Measurements from ENCODE around the gene CENPF. TPM values are rescaled to one million over a fixed set of nuclear protein-coding genes. Genes with fewer than 3 reads are reported as not detected.

The CENPF gene
- total RNA-seq, 1 experiment from 2014 or later: 156 TPM

GRCh38 chr1:214686497-214686896, 83.5 kb downstream of the CENPF start:
- CTCF ChIA-PET: interaction anchor here (0.5 kb wide), 1 partner anchor 1823 kb away, joined by 3 read pairs; no protein-coding TSS in a partner anchor
- H2AFZ ChIP-seq: no peak overlapping the region
- no TSS peak for BruUV-seq (replicated peaks)
- no peak for DNase-seq
- no peaks in the 10 kb centered on the region for H3K36me3 ChIP-seq (ENCODE audit: low read depth)
- intact Hi-C loops (cut with micrococcal nuclease; ENCODE audit: unreplicated experiment): no loop called here
- no peak overlapping the region for H3K4me2 ChIP-seq
- POLR2A ChIA-PET (ENCODE audit: unreplicated experiment): no interaction called here
- H3K9me3 ChIP-seq (ENCODE audit: insufficient read depth, low read depth): no peaks in the 10 kb centered on the region
- H3K27ac ChIP-seq: no peak overlapping the region
- no peak for TF ChIP-seq EZH2 (IDR thresholded peaks at IDR 0.05; ENCODE audit: low read depth)
- no peak for TF ChIP-seq CTCF (conservative IDR thresholded peaks at IDR 0.05)
- H3K79me2 ChIP-seq (ENCODE audit: low read depth): no peaks in the 10 kb centered on the region
- no peak overlapping the region for H3K4me3 ChIP-seq
- H3F3A ChIP-seq (ENCODE audit: insufficient read depth, low read depth): no peaks in the 10 kb centered on the region
- H3K9me2 ChIP-seq (ENCODE audit: insufficient read depth): no peaks in the 10 kb centered on the region
- H3K27me3 ChIP-seq (ENCODE audit: insufficient read depth, low read depth): no peaks in the 10 kb centered on the region
- no peaks in the 10 kb centered on the region for H3K4me1 ChIP-seq (replicated peaks; ENCODE audit: insufficient read depth)
- H4K20me1 ChIP-seq (ENCODE audit: insufficient read depth): no peaks in the 10 kb centered on the region

GRCh38 chr1:214688891-214689290, 85.9 kb downstream of the CENPF start:
- no peak overlapping the region for H3K4me3 ChIP-seq
- intact Hi-C loops (cut with micrococcal nuclease; ENCODE audit: unreplicated experiment): no loop called here
- no peaks in the 10 kb centered on the region for H3K4me1 ChIP-seq (replicated peaks; ENCODE audit: insufficient read depth)
- TF ChIP-seq CTCF (conservative IDR thresholded peaks at IDR 0.05): no peak
- H3F3A ChIP-seq (ENCODE audit: insufficient read depth, low read depth): no peaks in the 10 kb centered on the region
- H3K9me3 ChIP-seq (ENCODE audit: insufficient read depth, low read depth): no peaks in the 10 kb centered on the region
- H2AFZ ChIP-seq: no peak overlapping the region
- no peak overlapping the region for H3K4me2 ChIP-seq
- POLR2A ChIA-PET (ENCODE audit: unreplicated experiment): no interaction called here
- H4K20me1 ChIP-seq (ENCODE audit: insufficient read depth): no peaks in the 10 kb centered on the region
- no peak for DNase-seq
- H3K36me3 ChIP-seq (ENCODE audit: low read depth): no peaks in the 10 kb centered on the region
- no peaks in the 10 kb centered on the region for H3K27me3 ChIP-seq (ENCODE audit: insufficient read depth, low read depth)
- H3K9me2 ChIP-seq (ENCODE audit: insufficient read depth): no peaks in the 10 kb centered on the region
- H3K27ac ChIP-seq: no peak overlapping the region
- BruUV-seq (replicated peaks): no TSS peak
- CTCF ChIA-PET: no interaction called here
- H3K79me2 ChIP-seq (ENCODE audit: low read depth): no peaks in the 10 kb centered on the region

GRCh38 chr1:214694769-214695168, 91.8 kb downstream of the CENPF start:
- CTCF ChIA-PET: interaction anchor here (0.6 kb wide), 1 partner anchor 14 kb away, joined by 3 read pairs; no protein-coding TSS in a partner anchor
- DNase-seq: no peak
- no peaks in the 10 kb centered on the region for H3K27me3 ChIP-seq (ENCODE audit: insufficient read depth, low read depth)
- H3K4me1 ChIP-seq (replicated peaks; ENCODE audit: insufficient read depth): no peaks in the 10 kb centered on the region
- no peaks in the 10 kb centered on the region for H3K79me2 ChIP-seq (ENCODE audit: low read depth)
- intact Hi-C loops (cut with micrococcal nuclease; ENCODE audit: unreplicated experiment): no loop called here
- no peaks in the 10 kb centered on the region for H3K9me2 ChIP-seq (ENCODE audit: insufficient read depth)
- H3K9me3 ChIP-seq (ENCODE audit: insufficient read depth, low read depth): no peaks in the 10 kb centered on the region
- H3K4me2 ChIP-seq: no peak overlapping the region
- POLR2A ChIA-PET (ENCODE audit: unreplicated experiment): no interaction called here
- H4K20me1 ChIP-seq (ENCODE audit: insufficient read depth): no peaks in the 10 kb centered on the region
- no peak overlapping the region for H2AFZ ChIP-seq
- no peak overlapping the region for H3K4me3 ChIP-seq
- no peaks in the 10 kb centered on the region for H3K36me3 ChIP-seq (ENCODE audit: low read depth)
- BruUV-seq (replicated peaks): no TSS peak
- H3F3A ChIP-seq (ENCODE audit: insufficient read depth, low read depth): no peaks in the 10 kb centered on the region
- TF ChIP-seq CTCF (conservative IDR thresholded peaks at IDR 0.05) (no peak), EZH2 (IDR thresholded peaks at IDR 0.05; ENCODE audit: low read depth) (no peak)
- no peak overlapping the region for H3K27ac ChIP-seq

Data from PC-9 (cell line).